Mesothelial cell of epicardium (in vitro differentiated cells): ENCODE results near the gene BLVRB. TPM values are rescaled to one million over a fixed set of nuclear protein-coding genes. Genes with fewer than 3 reads are reported as not detected.
"Not testable (repeated sequence)": the region's sequence is repeated elsewhere in the genome, so short reads cannot be mapped to it uniquely, and the experiment has no call there.

Source experiments
- DNase-seq, 2 experiments: peaks; one replicate each; pipeline ENCODE4 v3.0.0; 2021; ENCODE audit warnings: low spot score in 2 of 2; ENCODE audit not compliant: unreplicated experiment in 2 of 2
- H3K27ac Mint-ChIP-seq: 2 replicates; pipeline ENCODE4 v1.8.0; 2021; ENCODE audit warnings: mixed read lengths
- H3K27me3 Mint-ChIP-seq: 2 replicates; pipeline ENCODE4 v1.8.0; 2021; ENCODE audit warnings: low read depth, mixed read lengths
- H3K36me3 Mint-ChIP-seq: 2 replicates; pipeline ENCODE4 v1.8.0; 2021; ENCODE audit warnings: mixed read lengths
- H3K4me1 Mint-ChIP-seq: 2 replicates; pipeline ENCODE4 v1.8.0; 2021; ENCODE audit warnings: mixed read lengths
- H3K4me3 Mint-ChIP-seq: 2 replicates; pipeline ENCODE4 v1.8.0; 2021; ENCODE audit warnings: mild to moderate bottlenecking, moderate library complexity, mixed read lengths
- H3K9me3 Mint-ChIP-seq: 2 replicates; pipeline ENCODE4 v1.8.0; 2021; ENCODE audit warnings: mixed read lengths
- total RNA-seq: library from RNA; stranded (reverse); gene quantifications from 3 replicates; pipeline ENCODE4 v1.2.1, GENCODE V29; 2021
- TF ChIP-seq, protein P1 (sequence below): fragments of 200-600 bp; sonication (generic); IDR thresholded peaks from one replicate; pipeline ENCODE4 v1.5.0; 2021; ENCODE audit warnings: antibody characterized with exemption; ENCODE audit not compliant: unreplicated experiment

Gene BLVRB
- total RNA-seq, 1 donor from 2014 or later = 42.2 TPM

DNA sequence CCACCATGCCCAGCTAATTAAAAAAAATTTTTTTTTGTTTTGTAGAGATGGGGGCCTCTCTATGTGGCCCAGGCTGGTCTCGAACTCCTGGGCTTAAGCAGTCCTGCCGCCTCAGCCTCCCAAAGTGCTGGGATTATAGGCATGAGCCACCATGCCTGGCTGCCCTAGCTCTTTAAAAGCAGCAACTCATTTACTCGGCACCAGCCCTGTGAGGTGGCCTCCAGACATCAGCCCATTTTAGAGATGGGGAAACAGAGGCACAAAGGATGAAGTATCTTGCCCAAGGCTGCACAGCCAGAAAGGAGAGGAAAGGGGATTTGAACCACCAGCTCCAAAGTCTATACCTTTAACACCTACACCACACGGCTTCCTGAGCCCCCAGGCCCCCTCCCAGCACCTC, 52.7 kb downstream of the BLVRB start:
- Mint-ChIP-seq H3K27ac (no peak overlapping the region), H3K4me1 (peaks cover 12% of the 10 kb centered on the region), H3K4me3 (no peak overlapping the region), H3K27me3 (no peaks in the 10 kb centered on the region), H3K9me3 (no peaks in the 10 kb centered on the region), H3K36me3 (no peaks in the 10 kb centered on the region)
- DNase-seq = no peak
- TF ChIP-seq, protein P1, sequence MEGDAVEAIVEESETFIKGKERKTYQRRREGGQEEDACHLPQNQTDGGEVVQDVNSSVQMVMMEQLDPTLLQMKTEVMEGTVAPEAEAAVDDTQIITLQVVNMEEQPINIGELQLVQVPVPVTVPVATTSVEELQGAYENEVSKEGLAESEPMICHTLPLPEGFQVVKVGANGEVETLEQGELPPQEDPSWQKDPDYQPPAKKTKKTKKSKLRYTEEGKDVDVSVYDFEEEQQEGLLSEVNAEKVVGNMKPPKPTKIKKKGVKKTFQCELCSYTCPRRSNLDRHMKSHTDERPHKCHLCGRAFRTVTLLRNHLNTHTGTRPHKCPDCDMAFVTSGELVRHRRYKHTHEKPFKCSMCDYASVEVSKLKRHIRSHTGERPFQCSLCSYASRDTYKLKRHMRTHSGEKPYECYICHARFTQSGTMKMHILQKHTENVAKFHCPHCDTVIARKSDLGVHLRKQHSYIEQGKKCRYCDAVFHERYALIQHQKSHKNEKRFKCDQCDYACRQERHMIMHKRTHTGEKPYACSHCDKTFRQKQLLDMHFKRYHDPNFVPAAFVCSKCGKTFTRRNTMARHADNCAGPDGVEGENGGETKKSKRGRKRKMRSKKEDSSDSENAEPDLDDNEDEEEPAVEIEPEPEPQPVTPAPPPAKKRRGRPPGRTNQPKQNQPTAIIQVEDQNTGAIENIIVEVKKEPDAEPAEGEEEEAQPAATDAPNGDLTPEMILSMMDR = no peak

DNA sequence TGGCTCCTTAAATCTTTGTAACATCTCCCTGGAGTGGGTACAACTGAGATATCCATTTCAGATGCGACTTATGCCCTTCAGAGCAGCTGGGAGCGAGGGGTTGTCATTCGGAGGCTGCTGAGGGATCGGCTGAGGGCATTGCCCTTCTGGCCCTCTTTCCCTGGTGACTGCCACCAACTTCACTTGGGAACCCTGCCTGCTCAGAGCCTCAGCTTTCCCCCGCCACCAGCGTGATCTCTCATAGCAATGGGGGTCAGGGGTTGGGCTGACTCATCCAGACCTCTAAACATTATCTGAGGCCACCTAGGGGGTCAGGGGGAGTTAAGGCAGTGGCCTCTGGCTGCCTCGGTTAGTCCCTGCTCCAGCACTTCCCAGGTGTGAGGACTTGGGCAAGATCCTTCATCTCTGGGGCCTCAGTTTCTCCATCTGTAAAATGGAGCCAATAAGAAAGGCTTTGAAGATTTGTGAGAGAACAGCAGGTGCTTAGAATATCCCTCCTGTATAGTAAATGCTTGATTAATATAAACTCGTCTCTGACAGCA, 53.5 kb downstream of the BLVRB start:
- no peak overlapping the region for H3K27ac Mint-ChIP-seq
- no peaks in the 10 kb centered on the region for H3K27me3 Mint-ChIP-seq
- H3K4me1 Mint-ChIP-seq = peaks cover 10% of the 10 kb centered on the region
- TF ChIP-seq, protein P1 = no peak
- H3K4me3 Mint-ChIP-seq = no peak overlapping the region
- no peaks in the 10 kb centered on the region for H3K36me3 Mint-ChIP-seq
- no peak for DNase-seq
- H3K9me3 Mint-ChIP-seq = no peaks in the 10 kb centered on the region

DNA sequence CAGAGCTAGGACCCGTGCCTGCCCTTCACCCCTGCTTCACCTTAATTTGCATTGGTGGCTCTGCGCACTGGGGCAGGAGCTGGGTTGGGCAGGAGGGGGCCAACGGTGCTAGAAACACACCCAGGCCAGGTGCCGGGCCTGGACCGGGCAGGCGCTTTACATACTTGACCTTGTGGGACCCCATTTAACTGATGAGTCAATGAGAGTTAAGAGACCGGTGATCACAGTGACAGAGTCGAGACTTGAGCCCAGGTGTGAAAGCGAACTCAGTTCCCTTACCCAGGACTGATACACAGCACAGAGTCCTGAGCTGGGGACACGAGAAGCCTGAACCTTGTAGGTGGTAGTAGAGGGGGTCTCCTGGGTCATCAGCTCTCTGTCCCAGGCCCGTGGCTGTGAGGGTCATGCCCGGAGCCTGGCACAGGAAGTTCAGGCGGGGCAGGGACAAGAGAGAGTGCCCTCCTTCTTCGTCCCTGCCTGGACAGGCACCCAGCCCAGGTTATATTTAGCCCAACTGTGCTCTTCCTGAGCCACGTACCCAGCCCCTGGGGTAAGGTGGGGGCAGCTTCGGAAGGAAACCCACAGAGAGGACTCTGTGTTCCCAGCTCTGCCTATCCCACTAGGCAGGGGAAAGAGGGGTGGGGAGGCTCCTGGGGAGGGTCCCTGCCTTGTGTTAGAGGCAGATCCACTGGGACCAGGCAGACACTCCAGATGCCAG, 54.3 kb downstream of the BLVRB start:
- Mint-ChIP-seq H3K4me3 (no peak overlapping the region), H3K9me3 (no peaks in the 10 kb centered on the region), H3K27me3 (no peaks in the 10 kb centered on the region), H3K36me3 (no peaks in the 10 kb centered on the region), H3K4me1 (peaks cover 7% of the 10 kb centered on the region), H3K27ac (no peak overlapping the region)
- TF ChIP-seq, protein P1 = no peak
- no peak for DNase-seq

DNA sequence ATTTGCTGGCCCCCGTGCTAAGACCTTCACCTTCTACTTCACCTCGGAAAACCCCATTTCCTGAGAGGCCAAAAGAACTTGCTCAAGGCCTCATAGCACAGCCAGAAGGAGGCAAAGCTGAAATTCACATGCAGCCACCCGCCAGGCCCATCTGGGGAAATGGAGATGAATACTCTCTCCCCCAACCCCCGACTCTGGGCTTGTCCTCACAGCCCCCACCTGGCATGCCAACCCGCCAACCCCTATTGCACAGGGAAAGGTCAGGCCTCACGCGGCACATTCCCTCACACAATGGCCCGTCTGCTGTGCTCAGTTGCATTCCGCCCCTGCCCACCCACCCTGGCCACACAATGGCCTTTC, 55.5 kb downstream of the BLVRB start:
- TF ChIP-seq, protein P1 = no peak
- DNase-seq = no peak
- no peaks in the 10 kb centered on the region for H3K27me3 Mint-ChIP-seq

DNA sequence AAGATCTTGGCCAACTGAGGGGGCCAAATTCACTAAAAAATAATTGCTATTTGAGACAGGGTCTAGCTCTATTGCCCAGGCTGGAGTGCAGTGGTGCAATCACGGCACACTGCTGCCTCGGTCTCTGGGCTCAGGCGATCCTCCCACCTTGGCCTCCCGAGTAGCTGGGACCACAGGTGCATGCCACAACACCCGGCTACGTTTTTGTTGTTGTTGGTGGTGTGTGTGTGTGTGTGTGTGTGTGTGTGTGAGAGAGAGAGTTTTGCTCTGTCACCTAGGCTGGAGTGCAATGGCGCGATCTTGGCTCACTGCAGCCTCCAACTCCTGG, 57.0 kb downstream of the BLVRB start:
- not testable (repeated sequence) for H3K27me3 Mint-ChIP-seq, H3K4me1 Mint-ChIP-seq, H3K36me3 Mint-ChIP-seq, H3K27ac Mint-ChIP-seq, H3K4me3 Mint-ChIP-seq, H3K9me3 Mint-ChIP-seq, DNase-seq

More for the DNA sequence above, 55.5 kb downstream of the BLVRB start:
- no peak overlapping the region for H3K27ac Mint-ChIP-seq
- H3K4me3 Mint-ChIP-seq = no peak overlapping the region
- H3K4me1 Mint-ChIP-seq = peaks cover 7% of the 10 kb centered on the region
- no peaks in the 10 kb centered on the region for H3K36me3 Mint-ChIP-seq
- no peaks in the 10 kb centered on the region for H3K9me3 Mint-ChIP-seq

DNA sequence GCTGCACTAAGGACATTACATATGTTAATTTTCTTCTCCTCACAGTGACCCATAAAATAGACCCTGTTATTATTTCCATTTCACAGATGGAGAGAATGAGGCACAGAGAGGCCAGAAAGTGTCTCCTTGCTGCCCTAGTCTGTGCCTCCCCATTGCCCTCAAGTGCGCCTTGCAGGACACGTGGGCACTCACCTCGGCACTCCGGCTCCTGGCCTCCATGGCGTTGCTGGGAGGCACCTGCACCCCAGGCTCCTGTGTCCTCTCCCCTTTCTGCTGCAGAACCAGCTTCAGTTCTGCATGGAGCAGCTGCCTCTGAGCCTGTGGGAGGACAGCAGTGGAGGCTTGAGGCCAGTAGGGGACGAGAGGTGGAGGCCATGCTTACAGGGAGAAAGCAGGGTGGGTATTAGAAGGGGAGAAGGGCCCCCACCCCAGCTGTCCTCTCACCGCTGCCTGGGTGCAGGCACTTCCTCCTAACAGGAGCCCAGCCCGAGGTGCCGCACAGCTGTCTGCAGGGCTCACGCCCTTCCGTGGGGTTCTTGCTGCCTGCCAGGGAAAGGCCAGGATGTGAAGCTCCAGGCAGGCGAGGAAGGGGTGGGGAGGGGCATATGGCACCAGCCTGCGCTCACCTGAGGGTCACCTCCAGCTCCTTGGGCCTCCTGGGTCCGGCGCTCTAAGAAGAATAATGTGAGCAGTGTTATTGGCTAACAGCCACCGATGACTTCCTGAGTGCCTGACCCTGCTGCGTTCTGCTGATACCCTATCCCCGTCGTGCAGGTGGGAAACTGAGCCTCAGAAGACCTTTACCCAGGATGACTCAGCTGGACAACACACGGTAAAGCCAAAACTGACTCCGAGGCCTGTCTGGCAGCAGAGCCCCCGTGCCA, 57.6 kb downstream of the BLVRB start:
- no peak for DNase-seq

More for the DNA sequence above, 57.6 kb downstream of the BLVRB start:
- H3K36me3 Mint-ChIP-seq = no peaks in the 10 kb centered on the region
- no peaks in the 10 kb centered on the region for H3K9me3 Mint-ChIP-seq
- no peaks in the 10 kb centered on the region for H3K27me3 Mint-ChIP-seq
- H3K4me1 Mint-ChIP-seq = peaks cover 4% of the 10 kb centered on the region
- no peak overlapping the region for H3K27ac Mint-ChIP-seq
- TF ChIP-seq, protein P1 = no peak
- no peak overlapping the region for H3K4me3 Mint-ChIP-seq
